HG03378 (cell line): Measurements from ENCODE around the gene CLIC1.
"Not testable (repeated sequence)": the region's sequence is repeated elsewhere in the genome, so short reads cannot be mapped to it uniquely, and the experiment has no call there.

ENCODE experiments used
- ATAC-seq: cut with Tn5 transposase; IDR thresholded peaks from one replicate; pipeline ENCODE4 v1.9.1; 2021; ENCODE audit warnings: mild to moderate bottlenecking, moderate library complexity; ENCODE audit not compliant: unreplicated experiment

CLIC1 gene

DNA sequence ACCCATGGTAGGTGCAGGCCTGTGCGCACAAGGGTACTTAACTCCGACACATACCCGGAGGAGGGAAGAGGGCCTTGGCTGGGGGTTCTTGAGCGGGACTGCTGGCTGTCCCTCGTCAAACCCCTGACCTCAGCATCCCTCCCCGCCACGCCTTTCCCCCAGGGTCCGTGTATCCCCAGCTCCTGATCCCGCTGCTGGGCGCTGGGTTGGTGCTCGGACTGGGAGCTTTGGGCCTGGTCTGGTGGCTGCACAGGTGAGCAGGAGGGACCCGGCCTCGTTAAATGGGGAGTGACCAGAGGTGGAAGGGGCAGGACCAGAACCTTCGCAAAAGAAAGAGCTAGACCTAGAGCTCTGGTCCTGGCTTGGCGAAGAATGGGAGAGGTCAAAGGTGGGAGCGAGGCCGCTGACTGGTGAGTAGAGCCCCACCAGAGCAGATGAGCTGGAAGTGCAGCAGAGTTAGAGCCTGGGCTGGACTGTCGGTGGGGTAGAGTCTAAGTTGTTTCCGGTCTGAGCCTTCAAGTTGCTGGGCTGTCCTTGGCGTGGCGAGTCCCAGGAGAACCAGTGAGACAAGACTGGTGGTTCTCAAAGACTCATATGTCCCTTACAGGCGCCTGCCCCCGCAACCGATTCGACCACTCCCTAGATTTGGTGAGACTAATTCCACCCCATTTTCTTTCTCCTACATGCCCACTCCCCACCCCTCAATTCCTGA, 12.2 kb downstream of the CLIC1 start:
- no peak for ATAC-seq

- no peak for ATAC-seq
Observed at GRCh38 chr6:31723245-31723979, 12.9 kb downstream of the CLIC1 start, which contains the start of gene MPIG6B. Gene MPIG6B, plus strand, starts transcription at chr6:31723373. Its CDS starts 11 bp downstream, at chr6:31723384.

- no peak for ATAC-seq
Observed at GRCh38 chr6:31722173-31722572, 14.2 kb downstream of the CLIC1 start.

GRCh38 chr6:31721351-31722020, 14.8 kb downstream of the CLIC1 start, which contains the start of gene LY6G6C:
Gene LY6G6C, minus strand, starts transcription at chr6:31721746. Its CDS starts 67 bp downstream, at chr6:31721679.
- no peak for ATAC-seq

DNA sequence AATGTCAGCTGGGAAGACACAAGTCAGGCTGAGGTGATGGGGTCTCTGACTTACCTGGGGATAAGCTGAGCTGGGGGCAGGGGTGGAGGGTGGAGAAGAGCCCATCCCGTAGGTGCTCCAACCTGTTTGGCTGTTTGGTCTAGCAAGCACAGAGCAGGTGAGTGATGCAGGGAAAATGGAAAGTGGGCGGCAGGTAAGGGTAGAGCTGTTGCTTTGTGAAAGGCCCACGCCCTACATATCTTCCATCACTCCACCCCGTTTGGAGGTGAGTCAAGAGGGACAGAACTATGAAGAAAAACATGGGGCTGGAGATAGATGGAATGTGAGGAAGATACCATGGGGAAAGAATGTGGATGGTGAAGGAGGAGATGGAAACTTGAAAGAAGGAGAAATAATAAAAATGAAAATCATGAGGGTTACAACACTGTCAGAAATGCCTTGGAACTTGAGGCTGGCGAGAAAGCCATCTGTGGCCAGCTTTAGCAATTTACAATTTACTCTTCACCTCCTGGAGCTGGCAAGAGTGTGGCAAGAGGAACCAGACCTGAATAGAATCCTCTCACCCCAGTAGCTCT, 16.0 kb downstream of the CLIC1 start:
- ATAC-seq, result no peak

DNA sequence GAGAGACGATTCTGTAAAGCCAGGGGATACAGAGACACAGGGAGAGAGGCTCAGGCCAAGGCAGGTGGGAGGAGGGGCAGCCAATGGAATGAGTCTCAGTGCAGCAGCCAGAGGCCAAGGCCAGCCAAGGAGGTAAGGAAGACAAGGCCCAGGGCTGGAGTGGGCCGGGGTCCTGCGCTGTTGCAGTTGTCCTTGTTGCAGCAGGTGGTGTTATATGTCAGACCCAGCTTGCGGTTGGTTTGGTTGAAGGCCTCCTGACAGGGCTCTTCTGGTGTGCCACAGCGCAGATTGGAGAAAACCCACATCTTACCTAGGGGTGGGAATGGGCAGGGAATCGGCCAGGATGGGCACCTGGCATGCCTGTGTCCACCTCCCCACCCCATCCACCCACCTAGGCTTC, 17.3 kb downstream of the CLIC1 start:
- ATAC-seq, result no peak

DNA sequence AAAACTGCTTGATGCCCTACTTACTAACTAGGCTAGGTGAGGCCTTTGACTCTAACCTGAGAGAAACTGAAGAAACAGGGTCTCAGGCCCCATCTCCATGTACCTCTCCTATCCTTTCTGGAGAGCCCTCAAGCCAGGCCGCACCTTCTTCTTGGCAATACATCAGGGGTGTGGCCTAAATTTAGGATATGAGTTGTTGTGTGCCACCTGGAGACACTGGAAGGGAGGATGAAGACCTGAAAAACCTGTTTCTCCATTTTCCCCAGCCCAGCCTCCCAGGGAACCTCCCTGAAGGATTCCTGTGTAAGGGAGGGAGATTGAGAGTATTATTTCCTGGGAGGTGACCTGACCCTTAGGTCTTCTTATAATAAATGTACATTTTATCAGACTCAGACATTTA, 18.1 kb downstream of the CLIC1 start:
- ATAC-seq, result no peak

- no peak for ATAC-seq
Observed at GRCh38 chr6:31717499-31718222, 18.7 kb downstream of the CLIC1 start.

- no peak for ATAC-seq
Observed at GRCh38 chr6:31715022-31715958, 21.0 kb downstream of the CLIC1 start, which contains the start of gene LY6G6D. Gene LY6G6D, plus strand, starts transcription at chr6:31715348. Its CDS starts 8 bp downstream, at chr6:31715356.

- no peak for ATAC-seq
Observed at GRCh38 chr6:31713991-31714684, 22.2 kb downstream of the CLIC1 start.

- ATAC-seq, result no peak
Observed at GRCh38 chr6:31713465-31713864, 22.9 kb downstream of the CLIC1 start.

DNA sequence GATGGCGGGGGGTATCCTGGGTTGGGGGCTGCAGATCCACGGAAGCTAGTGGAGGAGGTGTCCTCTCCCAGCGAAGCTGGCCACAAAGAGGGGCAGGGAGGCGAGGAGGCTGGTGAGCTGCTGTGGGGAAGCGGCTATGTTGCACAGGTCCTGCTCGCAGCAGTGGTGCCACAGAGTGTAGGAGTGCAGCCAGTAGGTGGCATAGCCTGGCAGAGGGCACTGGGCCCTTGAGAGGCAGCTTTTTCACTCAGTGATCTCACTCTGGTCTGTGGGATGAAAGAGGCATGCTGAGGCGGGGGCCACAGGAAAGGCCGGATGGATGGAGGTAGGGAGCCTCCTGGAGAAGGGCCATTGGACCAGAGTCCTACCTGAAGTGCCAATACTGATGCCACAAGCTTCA, 24.0 kb downstream of the CLIC1 start:
- no peak for ATAC-seq

GRCh38 chr6:31711233-31711632, 25.1 kb downstream of the CLIC1 start:
- no peak for ATAC-seq

DNA sequence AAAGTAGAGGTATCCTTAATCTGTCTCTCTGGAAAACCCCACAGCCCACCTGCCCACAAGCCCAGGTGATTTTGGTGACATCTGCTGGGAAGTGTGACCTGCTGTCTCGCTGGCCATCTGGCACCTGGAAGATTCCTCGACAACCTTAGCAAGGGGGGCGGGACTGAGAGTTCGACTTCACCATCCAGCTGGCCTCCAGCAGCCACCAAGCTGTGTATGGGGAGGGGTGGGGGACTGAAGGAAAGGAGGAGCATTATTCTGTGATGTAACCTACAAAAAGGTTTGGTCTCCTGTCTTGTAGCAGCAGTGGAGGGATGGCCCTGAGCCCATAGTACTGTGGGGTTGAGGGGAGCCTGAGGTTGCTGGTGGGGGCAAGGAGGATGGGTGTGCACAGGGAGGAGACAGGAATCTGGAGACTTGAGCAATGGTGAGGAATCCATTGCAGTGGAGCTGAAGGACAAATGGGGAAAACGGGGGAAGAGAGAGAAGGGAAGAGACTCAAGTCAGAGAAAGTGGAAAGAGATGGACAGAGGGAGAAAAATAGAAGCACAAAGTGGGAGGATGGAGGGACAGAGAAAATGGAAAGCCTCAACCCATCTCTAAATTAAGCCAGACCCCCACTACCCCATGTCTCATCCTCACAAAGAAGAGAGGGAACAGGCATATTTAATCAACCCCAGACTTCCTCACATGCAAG, 25.7 kb downstream of the CLIC1 start:
- no peak for ATAC-seq

GRCh38 chr6:31709157-31709556, 27.2 kb downstream of the CLIC1 start:
- not testable (repeated sequence) for ATAC-seq

GRCh38 chr6:31708224-31708623, 28.1 kb downstream of the CLIC1 start:
- no peak for ATAC-seq

- no peak for ATAC-seq
Observed at GRCh38 chr6:31707701-31708100, 28.6 kb downstream of the CLIC1 start.

- ATAC-seq, result no peak
Observed at GRCh38 chr6:31706599-31706998, 29.7 kb downstream of the CLIC1 start, which contains the start of gene LY6G6F. Gene LY6G6F, plus strand, starts transcription at chr6:31706866. Its CDS starts 41 bp downstream, at chr6:31706907.
